H9 (cell line): Measurements from ENCODE around the gene ZNF546. TPM values are rescaled to one million over a fixed set of nuclear protein-coding genes. Genes with fewer than 3 reads are reported as not detected.

Source experiments
- DNase-seq: peaks from one replicate; pipeline ENCODE4 v3.0.0-alpha.2; 2017
- H2AFZ ChIP-seq: one replicate; pipeline ENCODE4 v1.6.1; 2013; ENCODE audit warnings: mild to moderate bottlenecking, low read length, control low read depth, moderate library complexity
- H2AK5ac ChIP-seq: 2 replicates; pipeline ENCODE4 v1.6.1; 2013; ENCODE audit warnings: low read length, control low read depth, mixed read lengths; ENCODE audit not compliant: insufficient read length
- H2BK120ac ChIP-seq: one replicate; pipeline ENCODE4 v1.6.1; 2013; ENCODE audit warnings: low read depth, mild to moderate bottlenecking, low read length, control low read depth, inconsistent platforms; ENCODE audit not compliant: poor library complexity, severe bottlenecking
- H2BK12ac ChIP-seq: 2 replicates; pipeline ENCODE4 v1.6.1; 2013; ENCODE audit warnings: low read length, control low read depth, mixed read lengths, low read depth; ENCODE audit not compliant: insufficient read length
- H2BK15ac ChIP-seq: 2 replicates; pipeline ENCODE4 v1.6.1; 2013; ENCODE audit warnings: low read depth, low read length, control low read depth
- H2BK20ac ChIP-seq: one replicate; pipeline ENCODE4 v1.6.1; 2013; ENCODE audit warnings: low read depth, mild to moderate bottlenecking, low read length, control low read depth, inconsistent platforms; ENCODE audit not compliant: poor library complexity, severe bottlenecking
- H2BK5ac ChIP-seq: 2 replicates; pipeline ENCODE4 v1.6.1; 2013; ENCODE audit warnings: low read length, control low read depth, mixed read lengths; ENCODE audit not compliant: insufficient read length
- H3K14ac ChIP-seq: 2 replicates; pipeline ENCODE4 v1.6.1; 2013; ENCODE audit warnings: low read length, control low read depth; ENCODE audit not compliant: insufficient read depth
- H3K18ac ChIP-seq: 2 replicates; pipeline ENCODE4 v1.6.1; 2013; ENCODE audit warnings: low read depth, mild to moderate bottlenecking, mixed read lengths, low read length, control low read depth; ENCODE audit not compliant: insufficient read length
- H3K23ac ChIP-seq: 2 replicates; pipeline ENCODE4 v1.6.1; 2013; ENCODE audit warnings: low read length, control low read depth, mixed read lengths, low read depth; ENCODE audit not compliant: insufficient read length
- H3K23me2 ChIP-seq: 2 replicates; pipeline ENCODE4 v1.6.1; 2013; ENCODE audit warnings: low read depth, mild to moderate bottlenecking, mixed read lengths, low read length, control low read depth; ENCODE audit not compliant: insufficient read length, poor library complexity, severe bottlenecking
- H3K27ac ChIP-seq: 2 replicates; pipeline ENCODE4 v1.5.1; 2013; ENCODE audit warnings: low read length, control low read depth, mixed read lengths, low read depth; ENCODE audit not compliant: insufficient read length
- H3K27me3 ChIP-seq: 2 replicates; pipeline ENCODE4 v1.6.1; 2013; ENCODE audit warnings: low read length, control low read depth, inconsistent platforms; ENCODE audit not compliant: insufficient read depth
- H3K4ac ChIP-seq: 2 replicates; pipeline ENCODE4 v1.6.1; 2013; ENCODE audit warnings: low read depth, mild to moderate bottlenecking, control low read depth, inconsistent platforms, low read length, moderate library complexity
- H3K4me1 ChIP-seq: 2 replicates; pipeline ENCODE4 v1.6.1; 2013; ENCODE audit warnings: low read length, control low read depth, inconsistent platforms; ENCODE audit not compliant: insufficient read depth
- H3K4me2 ChIP-seq: 2 replicates; pipeline ENCODE4 v1.6.1; 2013; ENCODE audit warnings: low read length, control low read depth, mixed read lengths; ENCODE audit not compliant: insufficient read length, insufficient read depth
- H3K56ac ChIP-seq: 2 replicates; pipeline ENCODE4 v1.6.1; 2013; ENCODE audit warnings: low read depth, mild to moderate bottlenecking, mixed read lengths, low read length, control low read depth; ENCODE audit not compliant: insufficient read length
- H3K79me1 ChIP-seq: 2 replicates; pipeline ENCODE4 v1.6.1; 2013; ENCODE audit warnings: low read depth, mild to moderate bottlenecking, moderate library complexity, low read length, control low read depth, inconsistent platforms; ENCODE audit not compliant: insufficient read depth, poor library complexity, severe bottlenecking
- H3K79me2 ChIP-seq: 2 replicates; pipeline ENCODE4 v1.6.1; 2013; ENCODE audit warnings: low read length, control low read depth, inconsistent platforms; ENCODE audit not compliant: insufficient read depth
- H3K9ac ChIP-seq: 2 replicates; pipeline ENCODE4 v1.6.1; 2013; ENCODE audit warnings: low read length, control low read depth, mixed read lengths; ENCODE audit not compliant: insufficient read length; ENCODE audit errors: extremely low read depth
- H3K9me3 ChIP-seq: one replicate; pipeline ENCODE4 v1.6.1; 2013; ENCODE audit warnings: low read depth, low read length, inconsistent platforms; ENCODE audit not compliant: control insufficient read depth
- H3T11ph ChIP-seq: one replicate; pipeline ENCODE4 v1.6.1; 2013; ENCODE audit warnings: mild to moderate bottlenecking, low read length, control low read depth, inconsistent platforms
- H4K20me1 ChIP-seq: one replicate; pipeline ENCODE4 v1.6.1; 2013; ENCODE audit not compliant: control insufficient read depth, insufficient read length, insufficient read depth
- H4K5ac ChIP-seq: 2 replicates; pipeline ENCODE4 v1.6.1; 2013; ENCODE audit warnings: low read depth, mild to moderate bottlenecking, mixed read lengths, low read length, control low read depth; ENCODE audit not compliant: insufficient read length
- H4K8ac ChIP-seq: replicated peaks from 2 replicates; pipeline ENCODE4 v1.6.1; 2013; ENCODE audit warnings: low read length, control low read depth, mixed read lengths, low read depth; ENCODE audit not compliant: insufficient read length
- H4K91ac ChIP-seq: 2 replicates; pipeline ENCODE4 v1.6.1; 2013; ENCODE audit warnings: low read depth, mild to moderate bottlenecking, moderate library complexity, mixed read lengths, low read length, control low read depth; ENCODE audit not compliant: insufficient read length
- H3K27ac Mint-ChIP-seq, 3 experiments: 2 replicates in 2 of 3; 3 replicates in 1 of 3; pipeline ENCODE4 v1.8.0; 2020 to 2021; ENCODE audit warnings: mixed read lengths in 3 of 3, mild to moderate bottlenecking in 1 of 3, moderate library complexity in 1 of 3
- H3K27me3 Mint-ChIP-seq: 2 replicates; pipeline ENCODE4 v1.8.0; 2021; ENCODE audit warnings: low read depth, mild to moderate bottlenecking, moderate library complexity, mixed read lengths
- H3K36me3 Mint-ChIP-seq, 3 experiments: 2 replicates in 2 of 3; 3 replicates in 1 of 3; pipeline ENCODE4 v1.8.0; 2020 to 2021; ENCODE audit warnings: low read depth in 3 of 3, mixed read lengths in 3 of 3; ENCODE audit not compliant: insufficient read depth in 1 of 3
- H3K4me1 Mint-ChIP-seq, 2 experiments: 2 replicates each; pipeline ENCODE4 v1.8.0; 2020; ENCODE audit warnings: mixed read lengths in 2 of 2
- H3K4me3 Mint-ChIP-seq, 2 experiments: 2 replicates in 1 of 2; 3 replicates in 1 of 2; pipeline ENCODE4 v1.8.0; 2020 to 2021; ENCODE audit warnings: mild to moderate bottlenecking in 2 of 2, mixed read lengths in 2 of 2, moderate library complexity in 1 of 2
- H3K9me3 Mint-ChIP-seq, 2 experiments: 2 replicates in 1 of 2; 3 replicates in 1 of 2; pipeline ENCODE4 v1.8.0; 2020; ENCODE audit warnings: mild to moderate bottlenecking in 2 of 2, mixed read lengths in 2 of 2, moderate library complexity in 1 of 2
- CTCF ChIP-seq: fragments of 200-600 bp; sonication (generic); conservative IDR thresholded peaks from 3 replicates; pipeline ENCODE4 v1.8.0; 2021; ENCODE audit warnings: antibody characterized with exemption, mild to moderate bottlenecking
- WGBS: extraction: QIAGEN DNeasy Blood & Tissue Kit; methylation state at CpG from one replicate; pipeline ENCODE4 v1.1.7; 2013; ENCODE audit warnings: missing lambda C conversion rate, low lambda C conversion rate, mixed read lengths; ENCODE audit not compliant: insufficient read length; ENCODE audit errors: extremely low coverage; 5-methylcytosine and 5-hydroxymethylcytosine counted together
- total RNA-seq: library from RNA; stranded (reverse); gene quantifications from 2 replicates; pipeline ENCODE4 v1.2.1, GENCODE V29; 2021

ZNF546 gene
- total RNA-seq, 1 experiment from 2014 or later: 1.7 TPM

- peaks cover 11% of the 10 kb centered on the region for H3K79me2 ChIP-seq
- H3K23ac ChIP-seq: no peak overlapping the region
- no peak for TF ChIP-seq CTCF
- H4K20me1 ChIP-seq: no peaks in the 10 kb centered on the region
- no peak overlapping the region for H4K8ac ChIP-seq
- no peaks in the 10 kb centered on the region for H3K9me3 ChIP-seq
- H3T11ph ChIP-seq: no peak overlapping the region
- no peaks in the 10 kb centered on the region for H3K27me3 ChIP-seq
- peaks cover 3% of the 10 kb centered on the region; the same call in 1 of the 2 replicates for H3K27me3 Mint-ChIP-seq
- no peak overlapping the region for H2BK120ac ChIP-seq
- H3K4me2 ChIP-seq: peak overlapping the region; percentile 97
- peaks cover 4% of the 10 kb centered on the region for H3K79me1 ChIP-seq
- H4K5ac ChIP-seq: no peak overlapping the region
- H2BK15ac ChIP-seq: no peak overlapping the region
- DNase-seq: no peak
- WGBS: no CpG with 5 or more reads among the region's 9 CpGs
- H3K4me1 Mint-ChIP-seq: peaks cover 12 to 17% of the 10 kb centered on the region in 2 experiments
- H3K9me3 Mint-ChIP-seq: peaks cover 22 to 30% of the 10 kb centered on the region in 2 experiments
- no peak overlapping the region for H4K91ac ChIP-seq
- H3K14ac ChIP-seq: no peak overlapping the region
- peaks cover 9 to 26% (median 10%) of the 10 kb centered on the region in 3 experiments for H3K36me3 Mint-ChIP-seq
- H2AK5ac ChIP-seq: no peak overlapping the region
- no peak overlapping the region for H3K56ac ChIP-seq
- peak overlapping the region; percentile 96 to 99 for H3K4me3 Mint-ChIP-seq
- no peak overlapping the region for H3K4ac ChIP-seq
- H2BK5ac ChIP-seq: no peak overlapping the region
- H3K9ac ChIP-seq: no peak overlapping the region
- H3K23me2 ChIP-seq: peaks cover 8% of the 10 kb centered on the region
- H2AFZ ChIP-seq: no peak overlapping the region
- H3K4me1 ChIP-seq: no peaks in the 10 kb centered on the region
- H3K18ac ChIP-seq: no peak overlapping the region
- H3K27ac ChIP-seq: no peak overlapping the region
- H2BK20ac ChIP-seq: no peak overlapping the region
- H3K27ac Mint-ChIP-seq: no peak overlapping the region
- H2BK12ac ChIP-seq: no peak overlapping the region
Observed at GRCh38 chr19:40054632-40055031, 57.8 kb downstream of the ZNF546 start.
